ENCODE data around the gene TRIM65.
"Not testable (repeated sequence)": the region's sequence is repeated elsewhere in the genome, so short reads cannot be mapped to it uniquely, and the experiment has no call there.

TRIM65 gene

DNA sequence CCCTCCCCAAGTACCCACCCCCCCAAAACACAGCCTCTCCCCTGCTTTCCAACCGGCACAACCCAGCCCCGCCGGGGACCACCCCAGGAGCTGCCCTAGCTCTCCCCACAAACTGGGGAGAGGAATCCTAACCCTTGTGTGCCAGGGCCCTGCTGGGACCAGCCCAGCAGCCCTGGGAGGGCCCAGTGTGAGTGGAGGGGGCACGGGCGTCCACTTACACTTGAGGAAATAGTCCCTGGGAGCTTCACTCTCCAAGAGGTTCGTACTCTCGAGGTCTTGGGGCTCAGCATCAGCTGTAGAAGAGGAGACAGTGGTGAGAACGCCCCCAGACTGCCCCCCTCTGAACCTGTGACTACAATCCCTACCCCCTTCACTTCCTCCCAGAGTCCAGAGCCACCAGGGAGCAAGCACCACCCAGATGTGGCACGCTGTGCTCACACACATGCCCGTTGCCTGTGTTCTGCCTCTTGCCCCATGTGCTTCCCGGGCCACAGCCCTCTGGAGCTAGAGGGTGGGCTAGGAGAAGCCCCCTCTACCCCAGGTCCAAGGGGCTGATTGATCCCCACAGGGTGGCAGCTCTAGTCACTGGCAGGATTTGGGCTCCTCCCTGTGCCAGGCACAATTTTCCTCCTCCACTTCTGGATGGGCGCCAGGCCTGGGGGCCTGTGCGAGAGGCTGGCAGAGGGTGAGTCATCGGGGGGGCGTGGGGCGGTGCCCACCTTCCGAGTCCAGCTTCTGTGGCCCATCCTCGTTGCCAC is 21.4 kb downstream of the TRIM65 start:
- DNase-seq: no peak

DNA sequence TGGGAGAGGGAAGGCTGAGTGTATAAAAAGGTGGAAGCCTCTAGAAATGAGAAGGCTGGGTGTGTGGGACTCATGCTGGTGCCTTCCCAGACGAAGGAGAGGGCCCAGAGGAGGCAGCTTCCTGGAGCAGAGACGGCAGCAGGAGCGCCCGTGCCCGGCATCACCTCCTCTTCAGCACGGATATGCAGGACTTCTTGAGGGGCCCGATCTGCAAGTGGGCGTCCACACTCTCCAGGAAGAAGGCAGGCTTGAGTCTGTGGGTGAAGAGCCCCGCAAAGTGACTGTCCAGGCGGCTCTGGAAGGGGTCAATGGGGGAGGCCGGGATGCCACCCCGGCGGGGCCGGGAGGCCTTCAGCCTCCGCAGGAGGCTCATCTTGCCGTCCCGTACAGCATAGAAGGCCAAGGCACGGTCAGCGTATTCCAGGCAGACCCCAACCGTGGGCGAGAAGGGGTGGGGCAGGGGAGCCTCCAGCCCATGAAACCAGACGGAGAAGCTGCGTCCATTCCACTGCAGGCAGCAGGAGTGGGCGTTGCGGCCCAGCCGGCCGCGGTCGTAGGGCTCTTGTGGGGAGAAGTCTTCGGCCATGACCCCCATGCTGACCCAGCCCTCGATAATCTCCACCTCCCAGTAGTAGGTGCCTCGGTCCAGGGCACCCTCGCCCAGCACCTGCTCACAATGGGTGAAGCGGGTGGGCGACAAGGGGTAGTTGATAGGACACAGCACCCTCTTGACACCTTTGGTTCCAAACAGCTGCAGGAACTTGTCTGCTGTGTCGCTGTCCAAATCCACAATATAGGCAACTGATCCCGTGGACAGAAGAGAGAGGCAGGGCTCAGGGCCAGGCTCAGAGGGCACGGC is 22.2 kb downstream of the TRIM65 start:
- DNase-seq: no peak

DNA sequence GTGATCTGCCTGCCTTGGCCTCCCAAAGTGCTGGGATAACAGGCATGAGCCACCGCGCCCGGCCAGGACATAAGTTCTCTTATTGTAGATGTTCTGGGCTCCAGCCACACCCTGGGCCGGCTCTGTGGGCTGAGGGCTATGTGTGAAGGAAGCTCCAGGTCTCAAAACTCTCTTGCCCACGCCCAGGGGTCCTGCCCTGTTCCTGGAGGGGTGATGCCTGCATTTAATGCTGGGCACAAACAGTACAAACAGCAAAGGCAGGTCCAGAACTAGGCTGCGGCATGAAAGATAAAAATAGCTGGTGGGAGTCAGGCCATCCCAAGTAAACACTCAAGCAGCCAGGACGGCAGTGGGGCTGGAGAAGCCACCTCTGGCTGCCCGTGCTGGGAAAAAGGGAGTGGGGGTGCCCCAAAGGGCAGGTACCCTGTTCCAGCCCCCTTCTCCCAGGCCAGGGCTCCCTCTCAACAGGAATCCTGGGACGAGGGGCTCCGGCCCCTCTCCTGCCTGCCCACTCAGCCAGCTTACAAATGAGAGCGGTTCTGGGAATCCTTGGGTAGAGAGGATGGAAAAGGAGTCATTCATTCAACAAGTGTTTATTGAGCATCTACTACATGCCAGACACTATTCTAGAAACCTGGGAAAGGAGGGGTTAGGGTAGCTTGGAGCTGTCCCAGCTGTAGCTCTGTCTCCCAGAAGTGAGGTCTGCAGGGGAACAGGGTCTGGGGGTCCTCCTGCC is 23.0 kb downstream of the TRIM65 start:
- no peak for DNase-seq

DNA sequence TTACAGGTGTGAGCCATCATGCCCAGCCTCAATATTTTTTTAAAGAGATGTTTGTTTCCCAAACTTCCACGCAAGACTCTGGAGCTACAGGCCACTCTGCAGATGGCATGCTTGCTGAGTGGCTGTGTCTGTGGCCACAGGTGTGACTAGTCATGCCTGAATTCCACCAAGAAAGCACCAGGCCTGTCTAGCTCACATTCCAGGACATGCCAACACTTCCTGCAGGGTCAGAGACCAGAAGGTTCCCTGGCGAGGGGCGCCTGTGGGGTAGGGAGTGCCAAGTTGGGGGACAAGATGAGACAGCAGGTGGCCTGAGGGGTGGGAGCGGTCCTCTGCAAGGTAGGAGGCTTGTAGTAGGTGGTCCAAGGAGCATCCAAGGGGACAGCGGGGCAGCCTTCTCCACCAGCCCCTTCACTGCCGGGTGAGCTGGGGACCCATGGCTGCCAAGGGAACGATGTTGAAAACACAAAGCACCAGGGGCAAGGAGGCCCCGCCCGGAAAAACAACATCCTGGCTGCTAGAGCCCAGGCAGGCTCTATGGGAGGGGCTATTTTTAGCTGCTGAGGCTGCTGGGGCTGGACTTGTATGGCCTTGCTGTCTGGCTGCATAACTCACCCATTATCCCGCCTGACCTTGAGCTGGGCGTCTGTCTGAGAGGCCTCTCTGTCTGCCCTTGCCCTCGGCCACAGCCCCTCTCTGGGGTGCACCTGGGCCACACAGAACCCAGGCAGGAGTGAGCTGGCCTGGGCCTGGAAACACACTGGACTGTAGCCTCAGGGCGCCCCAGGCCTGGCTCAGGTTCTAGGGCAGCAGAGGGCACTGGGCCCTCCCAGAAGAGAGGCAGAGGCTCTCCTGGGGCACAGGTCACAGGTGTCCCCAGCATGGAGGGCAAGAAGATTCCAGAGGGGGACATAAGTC is 24.1 kb downstream of the TRIM65 start:
- no peak for DNase-seq

DNA sequence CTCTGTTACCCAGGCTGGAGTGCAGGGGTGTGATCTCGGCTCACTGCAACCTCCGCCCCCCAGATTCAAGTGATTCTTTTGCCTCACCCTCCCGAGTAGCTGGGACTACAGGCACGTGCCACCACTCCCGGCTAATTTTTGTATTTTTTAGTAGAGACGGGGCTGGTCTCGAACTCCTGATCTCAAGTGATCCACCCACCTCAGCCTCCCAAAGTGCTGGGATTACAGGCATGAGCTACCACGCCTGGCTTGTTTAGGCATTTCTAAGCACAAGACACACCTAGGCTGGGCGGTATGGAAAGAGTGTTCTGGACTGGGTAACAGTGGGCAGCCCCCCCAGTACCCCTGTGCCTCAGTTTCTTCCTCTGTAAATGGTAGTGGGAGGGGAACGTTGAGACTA is 26.5 kb downstream of the TRIM65 start:
- not testable (repeated sequence) for DNase-seq

DNA sequence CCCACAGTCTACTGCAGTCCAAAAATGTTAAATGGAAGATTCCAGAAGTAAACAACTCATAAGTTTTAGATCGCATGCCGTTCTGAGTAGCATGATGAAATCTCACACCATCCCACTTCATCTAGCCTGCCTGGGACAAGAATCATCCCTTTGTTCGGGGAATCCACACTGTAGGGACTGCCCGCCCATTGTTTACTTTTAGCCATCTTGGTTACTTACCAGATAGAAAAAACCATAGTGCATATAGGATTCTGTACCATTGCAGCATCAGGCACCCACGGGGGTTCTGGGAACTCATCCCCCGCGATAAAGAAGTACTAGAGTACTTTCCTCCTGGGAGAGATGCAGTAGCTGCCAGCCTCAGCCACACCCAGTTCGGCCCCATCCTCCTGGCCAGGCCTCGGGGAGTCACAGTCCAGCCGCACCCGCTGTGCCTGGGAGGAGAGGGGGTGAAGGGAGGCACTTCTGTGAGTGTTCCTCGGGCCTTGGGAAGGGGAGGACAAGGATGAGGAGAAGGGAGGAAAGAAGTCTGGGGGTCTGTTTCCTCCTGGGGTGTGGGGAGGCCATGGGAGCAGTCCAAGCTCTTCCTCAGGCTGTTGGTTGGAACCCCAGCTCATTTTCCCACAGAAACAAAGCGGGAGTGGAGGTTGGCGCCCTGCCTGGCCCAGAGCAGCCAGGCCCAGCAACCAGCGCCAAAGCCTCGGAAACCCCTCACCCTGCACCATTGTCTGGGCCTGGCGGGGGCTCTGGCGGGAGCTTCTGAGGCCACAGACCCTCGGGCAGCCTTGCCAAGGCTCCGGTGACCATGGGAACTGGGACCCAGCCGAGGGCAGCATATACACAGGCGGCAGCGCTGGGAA is 27.2 kb downstream of the TRIM65 start:
- DNase-seq: no peak

DNA sequence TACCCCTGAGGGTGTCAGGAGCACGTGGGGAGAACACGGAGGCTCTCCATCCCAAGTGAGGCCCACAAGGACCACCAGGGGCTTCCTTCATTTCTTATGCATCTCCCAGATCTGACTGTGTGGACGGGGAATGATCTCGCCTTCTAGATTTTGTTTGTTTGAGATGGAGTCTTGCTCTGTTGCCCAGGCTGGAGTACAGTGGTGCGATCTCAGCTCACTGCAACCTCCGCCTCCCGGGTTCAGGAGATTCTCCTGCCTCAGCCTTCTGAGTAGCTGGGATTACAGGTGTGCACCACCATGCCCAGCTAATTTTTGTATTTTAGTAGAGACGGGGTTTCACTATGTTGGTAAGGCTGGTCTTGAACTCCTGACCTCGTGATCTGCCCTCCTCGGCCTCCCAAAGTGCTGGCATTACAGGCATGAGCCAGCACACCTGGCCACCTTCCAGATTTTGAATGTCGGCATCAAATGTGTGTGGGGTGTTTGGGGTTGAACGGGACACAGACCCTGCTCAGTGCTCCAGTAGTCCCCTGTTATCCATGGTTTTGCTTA is 27.9 kb downstream of the TRIM65 start:
- not testable (repeated sequence) for DNase-seq

DNA sequence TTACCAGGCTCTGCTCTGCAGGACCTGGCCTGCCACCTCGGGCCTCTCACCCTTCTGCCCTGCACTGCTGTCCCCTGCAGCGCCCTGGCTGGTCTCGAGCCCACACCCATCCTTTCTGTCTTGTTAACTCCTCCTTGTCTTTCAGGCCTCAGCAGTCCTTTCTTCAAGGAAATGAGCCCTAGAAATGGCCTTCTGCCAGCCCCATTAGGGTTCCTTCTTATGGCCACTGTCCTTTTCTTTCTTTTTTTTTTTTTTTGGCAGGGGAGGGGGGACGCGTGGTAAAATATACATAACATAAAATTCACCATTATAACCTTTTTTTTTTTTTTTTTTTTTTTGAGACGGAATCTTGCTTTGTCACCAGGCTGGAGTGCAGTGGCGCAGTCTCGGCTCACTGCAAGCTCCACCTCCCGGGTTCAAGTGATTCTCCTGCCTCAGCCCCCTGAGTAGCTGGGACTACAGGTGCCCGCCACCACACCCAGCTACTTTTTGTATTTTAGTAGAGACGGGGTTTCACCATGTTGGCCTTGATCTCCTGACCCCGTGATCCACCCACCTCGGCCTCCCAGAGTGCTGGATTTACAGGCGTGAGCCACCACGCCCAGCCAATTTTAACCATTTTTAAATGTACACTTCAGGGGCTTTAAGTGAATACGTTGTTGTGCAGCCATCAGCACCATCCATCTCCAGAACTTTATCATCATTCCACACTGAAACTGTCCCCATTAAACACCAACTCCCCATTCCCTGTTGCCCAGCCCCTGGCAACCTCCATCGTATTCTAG is 31.2 kb downstream of the TRIM65 start:
- not testable (repeated sequence) for DNase-seq

DNA sequence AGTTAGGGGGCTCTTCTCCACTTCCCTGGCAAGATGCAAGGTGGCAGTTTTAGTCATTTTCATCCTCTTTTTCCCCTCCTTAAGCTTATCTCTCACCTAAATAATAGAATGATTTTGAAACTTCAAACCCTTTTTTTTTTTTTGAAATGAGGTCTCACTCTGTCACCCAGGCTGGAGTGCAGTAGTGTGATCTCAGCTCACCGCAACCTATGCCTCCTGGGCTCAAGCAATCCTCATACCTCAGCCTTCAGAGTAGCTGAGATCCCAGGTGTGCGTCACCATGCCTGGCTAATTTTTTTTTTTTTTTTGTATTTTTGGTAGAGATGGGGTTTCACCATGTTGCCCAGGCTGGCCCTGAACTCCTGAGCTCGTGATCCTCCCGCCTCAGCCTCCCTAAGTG is 31.9 kb downstream of the TRIM65 start:
- not testable (repeated sequence) for DNase-seq

DNA sequence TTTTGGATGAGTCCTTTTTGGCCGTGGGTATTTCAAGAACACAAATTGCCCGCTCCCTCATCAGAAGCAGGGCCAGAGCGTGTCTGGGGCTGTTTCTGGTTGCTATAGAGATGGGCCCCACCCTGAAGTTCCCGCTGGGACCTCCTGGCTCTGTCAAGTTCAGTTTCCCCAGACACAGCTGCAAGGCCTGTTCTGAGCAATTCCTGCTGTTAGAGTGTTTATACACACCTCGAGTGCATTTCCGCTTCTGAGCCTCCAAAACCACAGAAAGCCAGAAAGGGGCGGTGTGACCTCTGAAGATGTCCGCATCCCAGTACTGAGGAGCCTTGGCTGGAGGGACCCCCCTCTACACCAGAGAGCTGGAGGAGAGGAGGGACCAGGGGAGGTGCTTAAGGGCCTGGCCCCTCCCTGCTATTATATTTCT is 32.3 kb downstream of the TRIM65 start:
- DNase-seq: no peak

DNA sequence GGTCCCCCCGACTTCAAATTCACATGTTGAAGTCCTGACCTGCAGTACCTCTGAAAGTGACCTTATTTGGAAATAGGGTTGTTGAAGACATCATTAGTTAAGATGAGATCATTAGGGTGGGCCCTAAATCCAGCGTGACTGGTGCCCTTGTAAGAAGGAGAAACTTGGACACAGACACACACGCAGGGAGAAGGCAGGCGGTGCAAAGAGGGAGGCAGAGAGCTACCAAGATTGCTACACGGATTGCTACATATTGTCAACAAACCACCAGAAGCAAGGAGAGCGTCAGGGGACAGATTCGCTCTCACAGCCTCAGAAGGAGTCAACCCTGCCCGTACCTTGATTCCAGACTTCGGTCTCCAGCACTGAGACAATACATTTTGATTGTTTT is 34.8 kb downstream of the TRIM65 start:
- no peak for DNase-seq

DNA sequence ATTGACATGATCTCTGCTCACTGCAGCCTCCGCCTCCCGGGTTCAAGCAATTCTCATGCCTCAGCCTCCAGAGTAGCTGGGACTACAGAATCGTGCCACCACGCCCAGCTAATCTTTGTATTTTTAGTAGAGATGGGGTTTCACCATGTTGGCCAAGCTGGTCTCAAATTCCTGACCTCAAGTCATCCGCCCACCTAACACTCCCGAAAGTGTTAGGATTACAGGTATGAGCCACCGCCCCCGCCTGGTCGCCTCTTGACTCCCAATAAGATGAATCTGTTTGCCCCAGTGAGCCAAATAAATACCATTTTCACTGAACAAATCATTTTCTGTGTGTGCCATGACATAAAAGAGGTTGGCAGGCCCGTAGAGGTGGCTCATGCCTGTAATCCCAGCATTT is 37.4 kb downstream of the TRIM65 start:
- DNase-seq: not testable (repeated sequence)

DNA sequence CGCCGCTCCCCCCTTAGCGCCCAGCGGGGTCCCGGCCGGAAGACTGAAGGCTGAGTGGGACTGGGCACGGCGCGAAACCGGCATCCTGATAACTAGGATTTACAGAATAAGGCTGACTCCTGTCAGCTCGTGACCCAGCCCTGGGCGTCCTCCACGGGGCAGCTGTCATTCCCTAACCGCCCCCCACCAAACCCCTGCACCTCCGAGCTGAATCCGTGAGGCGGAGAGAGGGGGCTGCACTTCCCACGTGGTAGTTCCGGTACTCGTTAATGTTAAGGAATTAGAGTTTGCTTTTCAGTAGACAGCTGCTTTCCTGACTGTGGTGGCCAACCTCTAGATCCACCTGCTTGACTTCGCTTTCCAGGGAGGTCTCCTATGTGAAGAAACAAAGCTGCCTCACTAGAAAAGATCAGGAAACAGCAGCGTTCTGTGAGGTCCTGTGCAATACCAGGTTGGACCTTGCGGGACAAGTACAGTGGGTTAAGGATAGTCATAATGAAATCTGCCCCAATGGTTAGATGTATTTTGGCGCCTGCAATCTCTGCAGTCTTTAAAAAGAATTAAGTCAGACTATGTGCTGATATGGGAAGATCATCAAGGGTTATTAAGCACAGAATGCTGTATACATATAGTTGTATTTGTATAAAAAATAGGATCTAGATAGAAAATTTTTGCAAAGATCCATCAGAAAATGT is 40.5 kb downstream of the TRIM65 start:
- no peak for DNase-seq

DNA sequence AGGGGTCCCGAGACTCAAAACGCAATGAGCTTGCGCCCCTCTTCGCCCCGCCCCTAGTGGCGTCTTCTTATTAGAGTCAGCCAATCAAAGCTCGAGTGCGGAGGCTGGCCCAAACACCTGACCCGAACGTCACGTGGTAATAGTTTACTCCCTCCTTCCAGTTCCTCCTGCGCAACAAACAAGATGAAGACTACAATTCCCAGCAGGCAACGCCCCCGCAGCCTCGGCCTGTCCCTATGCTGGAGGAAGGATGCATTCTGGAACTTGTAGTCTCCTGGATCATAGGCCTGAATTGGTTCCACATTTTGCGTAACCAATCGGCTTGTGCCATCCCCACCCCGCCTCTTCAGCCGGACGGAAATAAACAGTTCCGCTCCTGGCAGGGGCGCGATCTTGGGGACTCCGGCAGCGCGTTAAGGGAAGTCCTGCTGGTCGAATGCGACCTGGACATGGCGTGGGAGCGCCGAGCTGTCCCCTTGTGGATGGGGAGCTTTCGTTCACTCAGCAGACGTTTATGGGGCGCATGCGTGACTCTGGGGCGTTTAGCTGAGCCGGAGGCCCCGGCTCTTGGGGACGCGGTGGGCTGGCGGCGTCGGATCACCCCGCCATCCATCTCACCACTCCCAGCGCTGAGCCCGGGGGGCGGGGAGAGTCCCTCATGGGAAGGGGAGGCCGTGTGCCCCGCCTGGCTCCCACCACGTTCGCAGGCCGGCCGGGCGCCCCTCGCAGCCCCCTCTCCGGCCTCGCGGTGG is 41.3 kb downstream of the TRIM65 start, which contains the start of gene WBP2:
TSS of gene WBP2 (minus strand) at position 26 of the 752 bp plus-strand sequence. CDS start 38 bp downstream, outside the sequence.
- DNase-seq: peak; percentile 98

DNA sequence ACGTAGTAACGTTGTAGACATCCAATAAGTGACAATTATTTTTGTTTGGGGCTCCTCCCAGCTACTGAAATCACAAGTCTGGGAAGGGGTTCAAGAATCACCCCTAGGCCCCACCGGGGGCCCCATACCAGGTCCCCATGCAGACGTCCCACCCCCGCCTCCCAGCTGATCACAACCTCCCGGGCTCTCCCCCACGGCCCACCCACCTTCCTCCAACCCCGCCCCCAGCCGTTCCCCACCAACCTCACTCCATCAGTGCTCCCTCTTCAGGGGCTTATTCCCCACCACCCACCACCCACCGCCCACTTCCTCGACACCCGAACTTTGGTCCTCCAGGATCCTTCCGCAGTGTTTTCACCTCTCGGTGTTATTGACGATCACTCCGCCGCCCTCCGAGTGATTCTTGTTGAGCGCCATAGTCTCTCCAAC is 41.9 kb downstream of the TRIM65 start:
- no peak for DNase-seq

DNA sequence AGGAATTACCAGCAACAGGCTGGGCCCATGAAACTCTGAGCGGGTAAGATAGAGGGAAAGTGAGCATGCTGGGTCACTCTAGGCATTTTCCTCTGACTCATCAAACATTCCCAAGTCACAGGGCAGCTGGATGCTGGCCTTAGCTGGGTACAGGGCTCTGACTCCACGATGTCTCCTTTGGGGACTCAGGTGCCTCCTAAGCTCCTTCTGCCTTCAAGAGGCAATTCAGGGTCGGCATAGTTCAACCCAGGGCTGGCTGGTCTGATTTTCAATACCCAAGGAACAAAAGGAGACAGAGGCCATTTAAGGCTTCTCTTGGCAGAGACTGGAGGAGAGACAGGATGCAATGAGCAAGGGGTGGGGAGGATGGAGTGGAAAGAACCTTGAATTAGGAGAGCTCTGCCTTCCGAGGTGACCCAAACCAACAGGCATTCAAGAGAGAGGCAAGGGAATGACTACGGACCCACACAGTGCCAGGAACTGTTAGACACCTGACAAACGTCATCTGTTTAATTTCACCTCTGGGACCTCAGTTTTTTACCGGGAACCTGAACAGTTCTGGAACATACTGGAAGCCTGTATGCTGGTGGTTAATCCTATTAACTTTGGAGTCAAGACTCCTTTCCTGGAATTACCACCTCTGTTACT is 42.5 kb downstream of the TRIM65 start:
- DNase-seq: no peak

DNA sequence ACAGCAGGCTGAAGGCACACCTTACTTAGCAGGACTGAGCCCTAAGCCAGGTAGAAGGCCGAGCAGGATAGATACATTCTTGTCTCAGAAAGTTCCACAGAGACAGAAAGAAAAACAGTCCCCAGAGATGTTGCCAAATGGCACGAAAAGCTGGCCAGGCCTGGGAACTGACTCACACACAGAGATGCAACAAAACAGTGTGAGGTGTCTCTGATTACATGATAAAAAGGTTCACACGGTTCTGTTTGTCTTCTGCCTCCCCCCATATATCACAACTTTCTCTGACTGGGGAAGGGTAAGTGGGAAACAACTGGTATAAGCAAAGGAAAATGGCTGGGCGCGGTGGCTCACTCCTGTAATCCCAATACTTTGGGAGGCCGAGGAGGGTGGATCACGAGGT is 43.3 kb downstream of the TRIM65 start:
- no peak for DNase-seq

DNA sequence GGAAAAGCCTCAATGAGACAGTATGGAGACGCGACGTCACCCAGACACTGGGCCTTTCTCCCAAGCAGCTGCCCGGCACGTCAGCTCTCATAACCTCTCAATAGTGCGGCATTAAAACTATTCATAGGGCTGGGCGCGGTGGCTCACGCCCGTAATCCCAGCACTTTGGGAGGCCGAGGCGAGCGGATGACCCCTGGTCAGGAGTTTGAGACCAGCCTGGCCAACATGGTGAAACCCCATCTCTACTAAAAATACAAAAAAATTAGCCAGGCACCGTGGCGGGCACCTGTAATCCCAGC is 45.1 kb downstream of the TRIM65 start:
- not testable (repeated sequence) for DNase-seq

Measured in NCI-H1417 treated with DMSO at 0.1 percent for 48 hours (cell line).